ENCODE measurements around the gene OR7C2.
"Not testable (repeated sequence)": the region's sequence is repeated elsewhere in the genome, so short reads cannot be mapped to it uniquely, and the experiment has no call there.

OR7C2 gene

GRCh38 chr19:14941189-14941588 is at the start of gene OR7C2:
OR7C2 (plus strand) TSS chr19:14941489; CDS start chr19:14941489, 0 bp downstream.
- no peak for DNase-seq

- DNase-seq, result no peak
These were observed 39.5 kb upstream of the OR7C2 start for GRCh38 chr19:14901675-14902260.

- no peak for DNase-seq
These were observed 34.6 kb upstream of the OR7C2 start for GRCh38 chr19:14906711-14907110.

GRCh38 chr19:14915116-14915515 is 26.2 kb upstream of the OR7C2 start:
- no peak for DNase-seq

- no peak for DNase-seq
These were observed 24.4 kb upstream of the OR7C2 start for GRCh38 chr19:14916848-14917247.

- no peak for DNase-seq
These were observed 7.8 kb upstream of the OR7C2 start for GRCh38 chr19:14933506-14933905.

- no peak for DNase-seq
These were observed 1.0 kb upstream of the OR7C2 start for GRCh38 chr19:14940266-14940665.

- no peak for DNase-seq
These were observed 2.3 kb downstream of the OR7C2 start for GRCh38 chr19:14943601-14944000.

GRCh38 chr19:14944456-14944855 is 3.2 kb downstream of the OR7C2 start:
- no peak for DNase-seq

GRCh38 chr19:14949413-14949812 is 8.1 kb downstream of the OR7C2 start:
- not testable (repeated sequence) for DNase-seq

GRCh38 chr19:14949876-14950275 is 8.6 kb downstream of the OR7C2 start:
- no peak for DNase-seq

- no peak for DNase-seq
These were observed 9.1 kb downstream of the OR7C2 start for GRCh38 chr19:14950421-14950820.

- DNase-seq, result no peak
These were observed 11.5 kb downstream of the OR7C2 start for GRCh38 chr19:14952767-14953166.

- DNase-seq, result no peak
These were observed 12.9 kb downstream of the OR7C2 start for GRCh38 chr19:14954071-14954655.

- DNase-seq, result no peak
These were observed 16.2 kb downstream of the OR7C2 start for GRCh38 chr19:14957464-14957863.

- DNase-seq, result no peak
These were observed 18.0 kb downstream of the OR7C2 start for GRCh38 chr19:14959263-14959662.

GRCh38 chr19:14961956-14962685 is 20.8 kb downstream of the OR7C2 start:
- DNase-seq, result no peak

- no peak for DNase-seq
These were observed 27.0 kb downstream of the OR7C2 start for GRCh38 chr19:14968247-14968646.

- no peak for DNase-seq
These were observed 30.2 kb downstream of the OR7C2 start for GRCh38 chr19:14971474-14971873.

- DNase-seq, result no peak
These were observed 31.4 kb downstream of the OR7C2 start for GRCh38 chr19:14972676-14973075.

GRCh38 chr19:14974488-14974887 is 33.2 kb downstream of the OR7C2 start:
- no peak for DNase-seq

GRCh38 chr19:14977128-14977527 is 35.8 kb downstream of the OR7C2 start:
- DNase-seq, result no peak

- no peak for DNase-seq
These were observed 37.0 kb downstream of the OR7C2 start for GRCh38 chr19:14978161-14978776.
